ENCODE measurements around the gene LOXHD1.

The LOXHD1 gene

GRCh38 chr18:46433121-46433826 lies 223.7 kb downstream of the LOXHD1 start:
- no peak for DNase-seq (ENCODE audit: low read depth)
- TF ChIP-seq CTCF (IDR thresholded peaks at IDR 0.05; ENCODE audit: low read depth, low read length) (no peak), MYC (IDR thresholded peaks at IDR 0.05; ENCODE audit: low read depth, low read length) (no peak), POLR2A (IDR thresholded peaks at IDR 0.05; ENCODE audit: extremely low read depth, insufficient read length) (no peak), MAX (IDR thresholded peaks at IDR 0.05; ENCODE audit: low read depth, low read length) (no peak)
- H3K4me3 ChIP-seq (ENCODE audit: low read depth, low read length): no peak overlapping the region

GRCh38 chr18:46431522-46432171 lies 225.4 kb downstream of the LOXHD1 start:
- no peak for DNase-seq (ENCODE audit: low read depth)
- TF ChIP-seq CTCF (IDR thresholded peaks at IDR 0.05; ENCODE audit: low read depth, low read length) (no peak), MAX (IDR thresholded peaks at IDR 0.05; ENCODE audit: low read depth, low read length) (no peak), MYC (IDR thresholded peaks at IDR 0.05; ENCODE audit: low read depth, low read length) (no peak), POLR2A (IDR thresholded peaks at IDR 0.05; ENCODE audit: extremely low read depth, insufficient read length) (no peak)
- no peak overlapping the region for H3K4me3 ChIP-seq (ENCODE audit: low read depth, low read length)

GRCh38 chr18:46429649-46430224 lies 227.3 kb downstream of the LOXHD1 start:
- no peak for DNase-seq (ENCODE audit: low read depth)
- no peak overlapping the region for H3K4me3 ChIP-seq (ENCODE audit: low read depth, low read length)
- no peak for TF ChIP-seq MYC (IDR thresholded peaks at IDR 0.05; ENCODE audit: low read depth, low read length)
- TF ChIP-seq CTCF (IDR thresholded peaks at IDR 0.05; ENCODE audit: low read depth, low read length): no peak
- TF ChIP-seq POLR2A (IDR thresholded peaks at IDR 0.05; ENCODE audit: extremely low read depth, insufficient read length): no peak
- TF ChIP-seq MAX (IDR thresholded peaks at IDR 0.05; ENCODE audit: low read depth, low read length): no peak

- DNase-seq (ENCODE audit: low read depth): no peak
- no peak for TF ChIP-seq POLR2A (IDR thresholded peaks at IDR 0.05; ENCODE audit: extremely low read depth, insufficient read length)
- TF ChIP-seq MYC (IDR thresholded peaks at IDR 0.05; ENCODE audit: low read depth, low read length): no peak
- no peak for TF ChIP-seq CTCF (IDR thresholded peaks at IDR 0.05; ENCODE audit: low read depth, low read length)
- no peak for TF ChIP-seq MAX (IDR thresholded peaks at IDR 0.05; ENCODE audit: low read depth, low read length)
- H3K4me3 ChIP-seq (ENCODE audit: low read depth, low read length): no peak overlapping the region
These were observed 227.9 kb downstream of the LOXHD1 start for GRCh38 chr18:46429130-46429529.

GRCh38 chr18:46428368-46428767 lies 228.7 kb downstream of the LOXHD1 start:
- no peak for DNase-seq (ENCODE audit: low read depth)
- TF ChIP-seq POLR2A (IDR thresholded peaks at IDR 0.05; ENCODE audit: extremely low read depth, insufficient read length) (no peak), MYC (IDR thresholded peaks at IDR 0.05; ENCODE audit: low read depth, low read length) (no peak), CTCF (IDR thresholded peaks at IDR 0.05; ENCODE audit: low read depth, low read length) (no peak), MAX (IDR thresholded peaks at IDR 0.05; ENCODE audit: low read depth, low read length) (no peak)
- H3K4me3 ChIP-seq (ENCODE audit: low read depth, low read length): no peak overlapping the region
